ENCODE results near the gene MYO1D. TPM values are rescaled to one million over a fixed set of nuclear protein-coding genes. Genes with fewer than 3 reads are reported as not detected.

Gene MYO1D
- total RNA-seq, 1 experiment from 2014 or later = 206 TPM

GRCh38 chr17:32820440-32820839, 56.5 kb downstream of the MYO1D start:
- H3K36me3 ChIP-seq (ENCODE audit: control insufficient read depth, insufficient read depth, low read length) = no peaks in the 10 kb centered on the region
- no peak overlapping the region for H3K4me3 ChIP-seq (ENCODE audit: low read depth, low read length)
- intact Hi-C loops (cut with micrococcal nuclease; ENCODE audit: unreplicated experiment) = no loop called here
- Mint-ChIP-seq H3K27ac (ENCODE audit: unreplicated experiment) (no peak overlapping the region), H3K9me3 (ENCODE audit: unreplicated experiment) (no peaks in the 10 kb centered on the region), H3K4me3 (ENCODE audit: unreplicated experiment) (no peak overlapping the region), H3K4me1 (ENCODE audit: low read depth, unreplicated experiment) (peaks cover 39% of the 10 kb centered on the region), H3K36me3 (ENCODE audit: insufficient read depth, unreplicated experiment) (peaks cover 14% of the 10 kb centered on the region), H3K27me3 (ENCODE audit: insufficient read depth, unreplicated experiment) (no peaks in the 10 kb centered on the region)
- CTCF ChIA-PET = no interaction called here
- peaks cover 30% of the 10 kb centered on the region for H3K4me1 ChIP-seq
- BruUV-seq (replicated peaks) = no TSS peak
- no peak for DNase-seq
- H3K9me3 ChIP-seq = no peaks in the 10 kb centered on the region
- no peaks in the 10 kb centered on the region for H3K27me3 ChIP-seq (replicated peaks; ENCODE audit: control insufficient read depth, insufficient read depth, low read length)
- POLR2A ChIA-PET = no interaction called here
- TF ChIP-seq, protein P1, sequence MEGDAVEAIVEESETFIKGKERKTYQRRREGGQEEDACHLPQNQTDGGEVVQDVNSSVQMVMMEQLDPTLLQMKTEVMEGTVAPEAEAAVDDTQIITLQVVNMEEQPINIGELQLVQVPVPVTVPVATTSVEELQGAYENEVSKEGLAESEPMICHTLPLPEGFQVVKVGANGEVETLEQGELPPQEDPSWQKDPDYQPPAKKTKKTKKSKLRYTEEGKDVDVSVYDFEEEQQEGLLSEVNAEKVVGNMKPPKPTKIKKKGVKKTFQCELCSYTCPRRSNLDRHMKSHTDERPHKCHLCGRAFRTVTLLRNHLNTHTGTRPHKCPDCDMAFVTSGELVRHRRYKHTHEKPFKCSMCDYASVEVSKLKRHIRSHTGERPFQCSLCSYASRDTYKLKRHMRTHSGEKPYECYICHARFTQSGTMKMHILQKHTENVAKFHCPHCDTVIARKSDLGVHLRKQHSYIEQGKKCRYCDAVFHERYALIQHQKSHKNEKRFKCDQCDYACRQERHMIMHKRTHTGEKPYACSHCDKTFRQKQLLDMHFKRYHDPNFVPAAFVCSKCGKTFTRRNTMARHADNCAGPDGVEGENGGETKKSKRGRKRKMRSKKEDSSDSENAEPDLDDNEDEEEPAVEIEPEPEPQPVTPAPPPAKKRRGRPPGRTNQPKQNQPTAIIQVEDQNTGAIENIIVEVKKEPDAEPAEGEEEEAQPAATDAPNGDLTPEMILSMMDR (IDR thresholded peaks at IDR 0.05; ENCODE audit: insufficient read depth in 1 of 2, low read depth in 1 of 2, low read length in 1 of 2, severe bottlenecking in 1 of 2, unreplicated experiment in 1 of 2) = no peak

DNA sequence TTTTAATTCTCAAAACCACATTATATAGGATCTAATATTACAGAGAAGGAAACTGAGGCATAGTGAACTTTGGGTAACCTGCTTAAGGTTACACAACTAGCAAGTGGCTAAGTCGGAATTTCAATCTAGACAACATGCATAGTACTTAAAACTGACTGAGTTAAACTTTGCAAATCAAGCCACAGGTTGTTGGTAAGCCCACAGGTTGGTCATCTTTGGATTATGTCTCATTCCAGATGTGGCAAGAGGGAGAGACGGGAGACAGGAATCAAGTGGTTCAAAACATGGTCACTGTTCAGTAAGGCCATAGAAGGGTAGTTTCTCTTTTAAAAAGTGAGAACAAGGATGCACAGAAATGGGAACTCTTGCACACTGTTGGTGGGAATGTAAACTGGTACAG, 57.1 kb downstream of the MYO1D start:
- Histone ChIP-seq H3K4me1 (peaks cover 24% of the 10 kb centered on the region), H3K9me3 (no peaks in the 10 kb centered on the region), H3K4me3 (ENCODE audit: low read depth, low read length) (no peak overlapping the region), H3K27me3 (replicated peaks; ENCODE audit: control insufficient read depth, insufficient read depth, low read length) (no peaks in the 10 kb centered on the region), H3K36me3 (ENCODE audit: control insufficient read depth, insufficient read depth, low read length) (no peaks in the 10 kb centered on the region)
- ChIA-PET POLR2A (no interaction called here), CTCF (no interaction called here)
- peaks cover 33% of the 10 kb centered on the region for H3K4me1 Mint-ChIP-seq (ENCODE audit: low read depth, unreplicated experiment)
- no peak overlapping the region for H3K4me3 Mint-ChIP-seq (ENCODE audit: unreplicated experiment)
- TF ChIP-seq, protein P1 (IDR thresholded peaks at IDR 0.05; ENCODE audit: insufficient read depth in 1 of 2, low read depth in 1 of 2, low read length in 1 of 2, severe bottlenecking in 1 of 2, unreplicated experiment in 1 of 2) = no peak
- DNase-seq = no peak
- no TSS peak for BruUV-seq (replicated peaks)
- peaks cover 14% of the 10 kb centered on the region for H3K36me3 Mint-ChIP-seq (ENCODE audit: insufficient read depth, unreplicated experiment)
- no peaks in the 10 kb centered on the region for H3K9me3 Mint-ChIP-seq (ENCODE audit: unreplicated experiment)
- intact Hi-C loops (cut with micrococcal nuclease; ENCODE audit: unreplicated experiment) = no loop called here
- no peaks in the 10 kb centered on the region for H3K27me3 Mint-ChIP-seq (ENCODE audit: insufficient read depth, unreplicated experiment)
- peak overlapping the region; percentile 73 for H3K27ac Mint-ChIP-seq (ENCODE audit: unreplicated experiment)

DNA sequence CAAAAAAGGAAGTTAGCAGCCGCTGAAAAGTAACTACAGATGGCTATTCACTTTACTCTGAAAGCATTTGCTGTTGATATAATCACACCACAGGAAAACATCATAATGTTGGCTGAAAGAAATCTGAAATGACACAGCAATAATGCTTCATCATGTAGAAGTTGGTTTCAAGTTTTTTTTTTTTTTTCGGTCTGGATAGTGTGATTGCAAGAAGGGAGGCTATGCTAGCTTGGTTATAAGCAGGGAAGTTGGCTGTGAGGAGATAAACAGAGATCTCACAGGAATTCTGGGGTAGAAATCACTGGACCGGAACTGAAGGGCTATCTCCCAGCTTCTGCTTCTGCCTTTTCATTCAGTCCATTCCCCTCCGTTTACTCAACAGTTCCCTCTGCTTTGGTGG, 57.9 kb downstream of the MYO1D start:
- CTCF ChIA-PET = interaction anchor here (2.3 kb wide), 1 partner anchor 58 kb away, joined by 8 read pairs; the partner anchor contains the start of gene MYO1D
- POLR2A ChIA-PET = no interaction called here
- H3K4me3 Mint-ChIP-seq (ENCODE audit: unreplicated experiment) = no peak overlapping the region

More for the DNA sequence above, 57.9 kb downstream of the MYO1D start:
- intact Hi-C loops (cut with micrococcal nuclease; ENCODE audit: unreplicated experiment) = no loop called here
- no peak overlapping the region for H3K4me3 ChIP-seq (ENCODE audit: low read depth, low read length)
- Mint-ChIP-seq H3K27me3 (ENCODE audit: insufficient read depth, unreplicated experiment) (no peaks in the 10 kb centered on the region), H3K4me1 (ENCODE audit: low read depth, unreplicated experiment) (peaks cover 28% of the 10 kb centered on the region), H3K9me3 (ENCODE audit: unreplicated experiment) (no peaks in the 10 kb centered on the region), H3K36me3 (ENCODE audit: insufficient read depth, unreplicated experiment) (peaks cover 16% of the 10 kb centered on the region), H3K27ac (ENCODE audit: unreplicated experiment) (peak overlapping the region; percentile 73)
- no peaks in the 10 kb centered on the region for H3K9me3 ChIP-seq
- BruUV-seq (replicated peaks) = no TSS peak
- DNase-seq = no peak
- TF ChIP-seq, protein P1 (IDR thresholded peaks at IDR 0.05; ENCODE audit: insufficient read depth in 1 of 2, low read depth in 1 of 2, low read length in 1 of 2, severe bottlenecking in 1 of 2, unreplicated experiment in 1 of 2) = no peak
- H3K36me3 ChIP-seq (ENCODE audit: control insufficient read depth, insufficient read depth, low read length) = no peaks in the 10 kb centered on the region
- peaks cover 16% of the 10 kb centered on the region for H3K4me1 ChIP-seq
- no peaks in the 10 kb centered on the region for H3K27me3 ChIP-seq (replicated peaks; ENCODE audit: control insufficient read depth, insufficient read depth, low read length)
